ENCODE data around the gene F2. TPM values are rescaled to one million over a fixed set of nuclear protein-coding genes. Genes with fewer than 3 reads are reported as not detected.

F2 gene
- total RNA-seq, 2 donors from 2014 or later = 0.17 TPM; not detected in 1

DNA sequence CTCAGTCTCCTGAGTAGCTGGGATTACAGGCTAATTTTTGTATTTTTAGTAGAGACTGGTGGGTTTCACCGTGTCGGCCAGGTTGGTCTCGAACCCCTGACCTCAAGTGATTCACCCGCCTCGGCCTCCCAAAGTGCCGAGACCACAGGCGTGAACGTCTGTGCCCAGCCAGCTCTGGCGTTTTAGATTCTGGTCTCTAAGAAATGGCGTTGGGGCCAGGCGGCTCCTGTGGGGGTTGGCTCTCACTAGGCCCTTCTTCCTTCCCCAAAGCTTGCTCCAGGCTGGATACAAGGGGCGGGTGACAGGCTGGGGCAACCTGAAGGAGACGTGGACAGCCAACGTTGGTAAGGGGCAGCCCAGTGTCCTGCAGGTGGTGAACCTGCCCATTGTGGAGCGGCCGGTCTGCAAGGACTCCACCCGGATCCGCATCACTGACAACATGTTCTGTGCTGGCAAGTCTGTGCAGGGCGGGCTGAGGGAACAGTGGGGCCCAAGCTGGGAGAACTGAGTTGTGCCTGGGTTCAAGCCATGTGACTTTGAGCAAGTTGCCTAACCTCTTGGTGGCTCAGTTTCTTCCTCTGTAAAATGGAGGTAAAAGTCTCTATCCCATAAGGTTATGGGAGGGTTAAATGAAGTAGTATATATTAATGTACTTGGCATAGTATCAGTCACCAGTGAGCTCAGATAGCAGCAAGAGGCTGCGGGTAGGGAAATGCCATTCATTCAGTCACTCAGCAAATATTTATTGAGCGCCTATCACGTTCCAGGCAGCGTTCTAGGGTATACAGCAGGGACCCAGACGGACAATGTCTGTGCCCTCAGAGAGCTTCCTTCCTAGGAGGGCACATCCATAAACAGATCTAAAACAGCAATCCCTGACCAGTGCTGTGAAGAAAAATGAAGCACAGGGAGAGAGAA, 10.4 kb downstream of the F2 start:
- Mint-ChIP-seq H3K4me1 (ENCODE audit: low read depth in 2 of 2) (no peaks in the 10 kb centered on the region), H3K4me3 (no peak overlapping the region), H3K27me3 (no peaks in the 10 kb centered on the region), H3K9me3 (no peaks in the 10 kb centered on the region), H3K36me3 (no peaks in the 10 kb centered on the region), H3K27ac (peak overlapping the region in 1 of 2 donors; percentile 47)
- ATAC-seq (no peak), DNase-seq (ENCODE audit: low spot score) (no peak)

DNA sequence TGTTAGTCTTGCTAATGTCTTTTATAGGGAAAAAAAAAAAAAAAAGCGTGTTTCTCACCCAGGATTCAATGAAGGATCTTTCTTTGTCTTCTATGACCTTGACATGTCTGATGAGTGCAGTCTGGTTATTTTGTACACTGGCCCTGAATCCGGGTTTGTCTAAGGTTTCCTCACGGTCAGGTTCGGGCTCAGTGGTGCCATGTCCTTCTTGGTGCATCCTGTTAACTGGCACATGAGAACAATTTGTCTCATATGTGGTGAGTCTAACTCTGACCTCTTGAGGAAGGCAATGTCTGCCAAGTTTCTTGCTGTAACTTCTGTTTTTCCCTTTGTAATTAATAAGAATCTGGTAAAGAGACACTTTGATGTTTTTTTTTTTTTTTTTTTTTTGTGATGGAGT, 12.5 kb downstream of the F2 start:
- H3K4me3 Mint-ChIP-seq = no peak overlapping the region

DNA sequence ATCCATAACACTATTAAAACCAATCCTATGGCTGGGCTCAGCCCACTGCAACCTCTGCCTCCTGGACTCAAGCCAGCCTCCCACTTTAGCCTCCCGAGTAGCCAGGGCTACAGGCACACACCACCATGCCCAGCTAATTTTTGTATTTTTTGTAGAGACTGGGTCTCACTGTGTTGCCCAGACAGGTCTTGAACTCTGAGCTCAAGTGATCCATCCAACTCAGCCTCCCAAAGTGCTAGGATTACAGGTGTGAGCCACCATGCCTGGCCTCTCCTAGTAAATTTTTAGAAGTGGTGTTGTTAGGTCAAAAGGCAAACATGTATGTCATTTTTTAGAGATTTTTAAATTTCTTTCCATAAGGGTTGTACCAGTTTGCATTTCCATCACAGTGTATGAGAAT, 14.2 kb downstream of the F2 start:
- H3K36me3 Mint-ChIP-seq = no peaks in the 10 kb centered on the region
- no peak for ATAC-seq

More for the DNA sequence above, 12.5 kb downstream of the F2 start:
- Mint-ChIP-seq H3K4me1 (ENCODE audit: low read depth in 2 of 2) (no peaks in the 10 kb centered on the region), H3K9me3 (no peaks in the 10 kb centered on the region), H3K27ac (no peak overlapping the region), H3K36me3 (no peaks in the 10 kb centered on the region), H3K27me3 (no peaks in the 10 kb centered on the region)
- DNase-seq (ENCODE audit: low spot score) (no peak), ATAC-seq (no peak)

DNA sequence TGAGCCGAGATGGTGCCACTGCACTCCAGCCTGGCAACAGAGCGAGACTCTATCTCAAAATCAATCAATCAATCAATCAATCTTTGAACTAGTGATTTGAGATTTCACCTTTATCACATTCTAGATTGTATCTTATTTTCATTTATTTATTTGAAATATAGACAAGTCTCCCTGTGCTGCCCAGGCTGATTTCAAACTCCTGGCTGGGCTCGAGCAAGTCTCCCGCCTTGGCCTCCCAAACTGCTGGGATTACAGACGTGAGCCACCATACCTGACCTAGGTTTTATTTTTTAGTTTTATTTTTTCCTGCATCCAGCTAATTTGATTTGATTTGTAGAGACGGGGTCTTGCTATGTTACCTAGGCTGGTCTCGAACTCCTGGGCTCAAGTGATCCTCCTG, 17.1 kb downstream of the F2 start:
- DNase-seq (ENCODE audit: low spot score) (no peak), ATAC-seq (no peak)
- Mint-ChIP-seq H3K4me3 (no peak overlapping the region), H3K27ac (no peak overlapping the region), H3K9me3 (no peaks in the 10 kb centered on the region), H3K36me3 (no peaks in the 10 kb centered on the region), H3K27me3 (no peaks in the 10 kb centered on the region), H3K4me1 (ENCODE audit: low read depth in 2 of 2) (no peaks in the 10 kb centered on the region)

More for the DNA sequence above, 14.2 kb downstream of the F2 start:
- no peaks in the 10 kb centered on the region for H3K27me3 Mint-ChIP-seq
- no peak overlapping the region for H3K4me3 Mint-ChIP-seq
- no peaks in the 10 kb centered on the region for H3K9me3 Mint-ChIP-seq
- DNase-seq (ENCODE audit: low spot score) = no peak
- no peaks in the 10 kb centered on the region for H3K4me1 Mint-ChIP-seq (ENCODE audit: low read depth in 2 of 2)
- no peak overlapping the region for H3K27ac Mint-ChIP-seq

DNA sequence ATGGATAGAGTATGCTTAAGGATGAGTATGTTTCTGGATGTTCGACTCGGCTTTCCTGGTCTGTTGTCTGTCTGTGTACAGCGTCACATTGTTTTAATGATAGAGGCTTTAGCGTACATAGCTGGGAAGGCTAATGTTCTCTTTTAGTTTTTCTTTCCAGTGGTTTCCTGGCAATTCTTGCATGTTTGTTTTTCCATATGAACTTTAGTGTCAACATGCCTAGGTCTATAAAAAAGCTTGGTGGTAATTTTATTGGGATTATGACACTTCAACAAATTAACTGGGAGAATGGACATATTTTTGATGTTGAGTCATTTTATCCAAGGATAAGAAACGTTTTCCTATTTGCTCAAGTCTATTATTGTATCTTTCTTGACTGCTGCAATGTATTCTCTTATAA, 17.6 kb downstream of the F2 start:
- DNase-seq (ENCODE audit: low spot score) (no peak), ATAC-seq (no peak)
- Mint-ChIP-seq H3K27ac (no peak overlapping the region), H3K9me3 (no peaks in the 10 kb centered on the region), H3K36me3 (no peaks in the 10 kb centered on the region), H3K4me1 (ENCODE audit: low read depth in 2 of 2) (no peaks in the 10 kb centered on the region), H3K27me3 (no peaks in the 10 kb centered on the region), H3K4me3 (no peak overlapping the region)

DNA sequence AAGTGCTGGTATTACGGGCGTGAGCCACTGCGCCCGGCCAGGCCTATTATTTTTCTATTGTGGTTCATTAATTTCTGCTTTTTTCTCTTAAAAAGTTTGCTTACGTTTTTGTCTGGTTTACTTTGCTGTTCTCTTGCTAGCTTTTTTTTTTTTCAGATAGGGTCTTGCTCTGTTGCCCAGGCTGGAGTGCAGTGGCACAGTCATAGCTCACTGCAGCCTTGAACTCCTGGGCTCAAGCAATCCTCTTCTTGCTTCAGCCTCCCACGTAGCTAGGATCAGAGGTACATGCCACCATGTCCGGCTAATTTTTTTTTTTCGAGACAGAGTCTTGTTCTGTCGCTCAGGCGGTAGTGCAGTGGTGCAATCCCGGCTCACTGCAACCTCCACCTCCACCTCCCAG, 18.7 kb downstream of the F2 start:
- Mint-ChIP-seq H3K4me1 (ENCODE audit: low read depth in 2 of 2) (no peaks in the 10 kb centered on the region), H3K27me3 (no peaks in the 10 kb centered on the region), H3K36me3 (peaks cover 2% of the 10 kb centered on the region), H3K4me3 (no peak overlapping the region), H3K9me3 (no peaks in the 10 kb centered on the region), H3K27ac (no peak overlapping the region)
- no peak for ATAC-seq
- DNase-seq (ENCODE audit: low spot score) = no peak

DNA sequence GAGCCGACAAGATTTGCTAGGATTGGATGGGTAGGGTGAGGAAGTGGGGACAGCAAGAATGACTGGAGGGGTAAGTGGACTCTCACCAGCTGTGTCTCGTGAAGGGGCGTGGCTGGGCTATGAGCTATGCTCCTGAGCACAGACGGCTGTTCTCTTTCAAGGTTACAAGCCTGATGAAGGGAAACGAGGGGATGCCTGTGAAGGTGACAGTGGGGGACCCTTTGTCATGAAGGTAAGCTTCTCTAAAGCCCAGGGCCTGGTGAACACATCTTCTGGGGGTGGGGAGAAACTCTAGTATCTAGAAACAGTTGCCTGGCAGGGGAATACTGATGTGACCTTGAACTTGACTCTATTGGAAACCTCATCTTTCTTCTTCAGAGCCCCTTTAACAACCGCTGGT, 19.9 kb downstream of the F2 start:
- no peak for ATAC-seq
- H3K36me3 Mint-ChIP-seq = peaks cover 12% of the 10 kb centered on the region
- H3K27me3 Mint-ChIP-seq = no peaks in the 10 kb centered on the region
- DNase-seq (ENCODE audit: low spot score) = no peak
- H3K4me3 Mint-ChIP-seq = no peak overlapping the region
- no peaks in the 10 kb centered on the region for H3K4me1 Mint-ChIP-seq (ENCODE audit: low read depth in 2 of 2)
- H3K27ac Mint-ChIP-seq = no peak overlapping the region
- no peaks in the 10 kb centered on the region for H3K9me3 Mint-ChIP-seq

DNA sequence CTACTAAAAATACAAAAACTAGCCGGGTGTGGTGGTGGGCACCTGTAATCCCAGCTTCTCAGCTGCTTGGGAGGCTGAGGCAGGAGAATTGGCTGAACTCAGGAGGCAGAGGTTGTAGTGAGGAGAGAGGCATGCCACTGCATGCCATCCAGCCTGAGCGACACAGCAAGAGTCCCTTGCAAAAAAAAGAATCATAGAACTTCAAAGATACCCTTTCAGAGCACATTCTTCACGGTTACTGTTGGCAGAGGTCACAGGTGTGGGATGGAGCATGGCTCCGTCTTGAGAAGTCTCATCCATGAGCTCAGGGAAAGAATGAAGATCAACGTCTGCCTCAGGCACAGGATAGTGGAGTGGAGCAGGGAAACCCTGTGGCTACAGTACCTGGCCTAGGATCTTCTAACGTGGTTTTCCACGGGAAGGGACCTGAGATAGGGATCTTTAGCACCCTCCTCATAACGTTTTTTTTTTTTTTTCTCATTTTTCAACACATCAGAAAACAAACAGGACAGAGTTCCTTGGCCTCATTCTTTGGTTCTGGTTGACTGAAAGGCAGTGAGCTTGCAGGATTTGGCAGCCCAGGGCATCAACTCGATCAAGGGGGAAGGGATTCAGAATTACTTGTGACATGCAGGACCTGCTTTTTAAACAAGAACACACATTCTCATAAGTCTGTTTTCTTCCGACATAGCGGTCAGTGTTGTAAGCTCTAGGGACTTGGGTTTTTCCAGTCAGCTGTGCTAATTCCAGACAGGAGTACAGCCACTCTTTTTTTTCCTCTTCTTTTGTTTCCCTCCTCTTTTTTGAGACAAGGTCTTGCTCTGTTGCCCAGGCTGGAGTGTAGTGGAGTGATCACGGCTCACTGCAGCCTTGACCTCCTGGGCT, 22.8 kb downstream of the F2 start:
- Mint-ChIP-seq H3K27me3 (no peaks in the 10 kb centered on the region), H3K4me1 (ENCODE audit: low read depth in 2 of 2) (no peaks in the 10 kb centered on the region), H3K4me3 (no peak overlapping the region), H3K36me3 (peaks cover 22% of the 10 kb centered on the region), H3K9me3 (no peaks in the 10 kb centered on the region), H3K27ac (no peak overlapping the region)
- no peak for DNase-seq (ENCODE audit: low spot score)
- ATAC-seq = no peak

DNA sequence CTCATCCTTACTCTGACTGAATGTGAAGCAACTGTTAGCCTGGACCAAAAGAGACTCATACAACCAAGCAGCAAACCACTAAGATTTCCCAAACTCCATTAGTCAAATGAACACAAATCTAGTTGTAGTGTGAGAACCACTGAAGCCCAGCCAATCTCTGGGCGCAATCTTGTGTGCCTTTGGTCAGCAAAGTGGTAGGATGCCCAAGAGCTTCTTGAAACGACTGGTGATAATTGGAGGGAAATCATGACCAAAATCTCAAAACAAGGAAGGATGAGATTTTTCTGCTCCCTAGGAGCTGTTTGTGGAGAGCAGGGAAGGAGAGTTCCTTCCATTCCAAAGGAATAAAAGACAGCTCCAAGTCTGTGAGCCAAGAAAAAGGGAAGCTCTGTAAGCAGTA, 24.0 kb downstream of the F2 start:
- ATAC-seq (no peak), DNase-seq (ENCODE audit: low spot score) (no peak)
- Mint-ChIP-seq H3K27ac (no peak overlapping the region), H3K36me3 (peaks cover 31% of the 10 kb centered on the region), H3K4me3 (no peak overlapping the region), H3K27me3 (no peaks in the 10 kb centered on the region), H3K4me1 (ENCODE audit: low read depth in 2 of 2) (no peaks in the 10 kb centered on the region), H3K9me3 (no peaks in the 10 kb centered on the region)

DNA sequence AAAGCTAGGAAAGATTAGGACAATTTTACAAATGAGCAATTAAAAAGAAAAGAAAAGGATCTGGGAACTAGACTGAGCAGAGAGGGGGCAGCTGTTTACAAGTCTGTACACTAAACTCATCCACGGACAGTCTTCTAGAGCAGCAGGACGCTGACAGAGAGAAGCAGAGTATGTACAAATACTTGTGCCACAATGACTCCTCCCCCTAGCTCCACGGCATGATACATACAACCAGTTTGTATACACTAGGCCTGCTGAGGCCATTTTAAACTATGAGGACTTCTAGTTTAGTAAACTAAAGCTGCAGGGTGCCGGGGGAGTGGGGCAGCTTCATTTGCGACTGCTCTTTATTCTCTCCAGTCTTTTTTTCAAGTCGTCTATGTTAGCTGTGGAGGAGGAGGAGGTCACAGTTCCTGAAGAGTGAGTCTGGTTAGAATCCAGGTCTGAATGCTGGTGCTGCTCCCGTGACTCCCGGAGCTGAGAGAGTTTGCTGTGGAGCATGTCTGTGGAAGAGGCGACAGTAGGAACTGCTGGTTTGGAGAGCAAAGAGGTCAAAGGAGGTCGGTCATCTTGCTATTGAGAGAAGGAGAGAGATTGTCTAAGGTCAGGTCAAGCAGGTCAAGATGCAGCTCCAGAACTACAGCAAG, 24.8 kb downstream of the F2 start:
- DNase-seq (ENCODE audit: low spot score) = no peak
- Mint-ChIP-seq H3K9me3 (no peaks in the 10 kb centered on the region), H3K27ac (no peak overlapping the region), H3K27me3 (no peaks in the 10 kb centered on the region), H3K4me1 (ENCODE audit: low read depth in 2 of 2) (no peaks in the 10 kb centered on the region), H3K36me3 (peaks cover 35% of the 10 kb centered on the region), H3K4me3 (no peak overlapping the region)
- ATAC-seq = no peak

DNA sequence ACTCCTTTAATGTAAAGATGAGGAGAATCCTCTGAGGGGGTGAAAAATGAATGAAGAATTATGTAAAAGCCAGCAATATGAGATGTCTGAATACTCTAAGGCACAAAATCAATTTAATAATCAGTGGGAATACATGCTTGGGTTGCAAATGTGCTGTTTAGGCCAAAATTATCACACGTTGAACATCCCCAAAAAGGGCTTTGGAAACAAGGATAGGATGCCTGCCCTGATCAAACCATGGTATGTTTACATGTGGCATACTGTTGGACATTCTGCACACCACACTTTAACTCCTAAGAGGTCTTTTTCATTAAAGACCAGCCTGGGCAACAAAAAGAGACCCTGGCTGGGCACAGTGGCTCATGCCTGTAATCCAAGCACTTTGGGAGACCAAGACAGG, 26.3 kb downstream of the F2 start:
- ATAC-seq (no peak), DNase-seq (ENCODE audit: low spot score) (no peak)
- no peaks in the 10 kb centered on the region for H3K9me3 Mint-ChIP-seq
- H3K36me3 Mint-ChIP-seq = peaks cover 35% of the 10 kb centered on the region
- no peaks in the 10 kb centered on the region for H3K27me3 Mint-ChIP-seq
- no peaks in the 10 kb centered on the region for H3K4me1 Mint-ChIP-seq (ENCODE audit: low read depth in 2 of 2)
- no peak overlapping the region for H3K4me3 Mint-ChIP-seq
- no peak overlapping the region for H3K27ac Mint-ChIP-seq

DNA sequence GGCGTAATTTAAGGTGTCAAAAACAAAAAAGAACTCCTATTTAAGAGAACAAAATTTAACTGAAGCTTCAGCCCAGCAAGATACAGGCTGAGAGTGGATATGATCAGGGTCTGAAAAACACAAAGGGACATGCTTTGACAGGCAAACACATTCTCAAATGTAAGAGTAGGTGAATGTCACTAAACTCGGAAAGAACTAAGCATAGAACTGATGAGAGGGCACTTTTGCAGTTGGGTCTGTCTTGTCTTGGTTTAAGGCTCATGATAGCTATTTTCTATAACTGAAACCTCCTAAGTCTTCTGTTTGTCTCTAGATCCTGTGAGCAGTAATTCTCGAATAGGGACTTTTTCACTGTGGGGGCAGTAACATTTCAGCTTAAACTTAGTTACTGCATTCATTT, 27.0 kb downstream of the F2 start:
- peaks cover 37% of the 10 kb centered on the region for H3K36me3 Mint-ChIP-seq
- no peak overlapping the region for H3K4me3 Mint-ChIP-seq
- no peak for DNase-seq (ENCODE audit: low spot score)
- no peaks in the 10 kb centered on the region for H3K27me3 Mint-ChIP-seq
- H3K4me1 Mint-ChIP-seq (ENCODE audit: low read depth in 2 of 2) = no peaks in the 10 kb centered on the region
- no peak overlapping the region for H3K27ac Mint-ChIP-seq
- ATAC-seq = no peak
- H3K9me3 Mint-ChIP-seq = no peaks in the 10 kb centered on the region

DNA sequence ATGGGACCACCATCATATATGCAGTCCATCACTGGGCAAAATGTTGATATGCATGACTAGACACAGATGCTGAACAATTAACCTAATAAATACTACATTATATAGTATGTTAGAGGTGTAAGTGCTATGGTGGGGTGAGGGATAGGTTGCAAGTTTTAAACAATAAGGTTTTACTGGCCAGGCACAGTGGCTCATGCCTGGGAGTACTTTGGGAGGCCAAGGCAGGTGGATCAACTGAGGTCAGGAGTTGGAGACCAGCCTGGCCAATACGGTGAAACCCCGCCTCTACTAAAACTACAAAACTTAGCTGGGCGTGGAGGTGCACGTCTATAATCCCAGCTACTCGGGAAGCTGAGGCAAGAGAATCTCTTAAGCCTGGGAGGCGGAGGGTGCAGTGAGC, 28.1 kb downstream of the F2 start:
- ATAC-seq (no peak), DNase-seq (ENCODE audit: low spot score) (no peak)
- no peaks in the 10 kb centered on the region for H3K9me3 Mint-ChIP-seq
- no peaks in the 10 kb centered on the region for H3K27me3 Mint-ChIP-seq
- no peak overlapping the region for H3K4me3 Mint-ChIP-seq
- no peak overlapping the region for H3K27ac Mint-ChIP-seq
- H3K36me3 Mint-ChIP-seq = peaks cover 45% of the 10 kb centered on the region
- no peaks in the 10 kb centered on the region for H3K4me1 Mint-ChIP-seq (ENCODE audit: low read depth in 2 of 2)

DNA sequence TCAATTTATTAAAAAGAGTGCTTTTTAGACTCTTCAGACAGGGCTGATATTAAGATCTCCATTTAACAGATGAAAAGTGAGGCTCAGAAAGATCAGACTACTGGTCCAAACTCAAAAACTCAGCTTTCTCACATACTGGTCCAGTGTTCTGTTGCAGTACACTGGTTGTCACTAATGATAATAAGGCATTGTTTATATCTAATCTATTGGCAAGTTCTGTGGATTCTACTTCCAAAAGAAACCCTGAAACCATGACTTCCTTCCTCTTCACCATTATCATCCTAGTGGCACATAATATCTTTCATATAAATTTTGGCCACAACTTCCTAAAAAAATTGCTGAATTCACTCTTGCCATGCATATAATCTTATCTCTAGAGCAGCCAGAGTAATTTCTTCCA, 36.9 kb downstream of the F2 start:
- Mint-ChIP-seq H3K4me1 (ENCODE audit: low read depth in 2 of 2) (no peaks in the 10 kb centered on the region), H3K4me3 (no peak overlapping the region), H3K36me3 (peaks cover 44% of the 10 kb centered on the region), H3K27me3 (no peaks in the 10 kb centered on the region), H3K27ac (no peak overlapping the region), H3K9me3 (no peaks in the 10 kb centered on the region)
- DNase-seq (ENCODE audit: low spot score) (no peak), ATAC-seq (no peak)
